HT-29 (cell line): ENCODE results near the gene GRAMD1B. TPM values are rescaled to one million over a fixed set of nuclear protein-coding genes. Genes with fewer than 3 reads are reported as not detected.
"Not testable (repeated sequence)": the region's sequence is repeated elsewhere in the genome, so short reads cannot be mapped to it uniquely, and the experiment has no call there.

Experiments
- DNase-seq: peaks from one replicate; pipeline ENCODE4 v3.0.0-alpha.2; 2015; ENCODE audit warnings: low spot score
- total RNA-seq: library from RNA; depleted of rRNA; stranded (reverse); fragments of >200 nt; shearing (Covaris generic); gene quantifications from 2 replicates; pipeline ENCODE4 v1.2.3, GENCODE V29; 2014

Gene GRAMD1B
- total RNA-seq, 1 experiment from 2014 or later = 92.4 TPM

- no peak for DNase-seq
Measured at GRCh38 chr11:123443851-123444623, 14.0 kb downstream of the GRAMD1B start.

- no peak for DNase-seq
Measured at GRCh38 chr11:123448823-123449222, 18.8 kb downstream of the GRAMD1B start.

GRCh38 chr11:123449436-123449835 is 19.4 kb downstream of the GRAMD1B start:
- DNase-seq = no peak

GRCh38 chr11:123450623-123451022 is 20.6 kb downstream of the GRAMD1B start:
- no peak for DNase-seq

- DNase-seq = no peak
Measured at GRCh38 chr11:123451183-123451781, 21.2 kb downstream of the GRAMD1B start.

- no peak for DNase-seq
Measured at GRCh38 chr11:123452794-123453193, 22.7 kb downstream of the GRAMD1B start.

- DNase-seq = no peak
Measured at GRCh38 chr11:123454060-123454651, 24.1 kb downstream of the GRAMD1B start.

- no peak for DNase-seq
Measured at GRCh38 chr11:123454796-123455195, 24.7 kb downstream of the GRAMD1B start.

GRCh38 chr11:123456448-123456847 is 26.4 kb downstream of the GRAMD1B start:
- not testable (repeated sequence) for DNase-seq

- DNase-seq = no peak
Measured at GRCh38 chr11:123457187-123457770, 27.2 kb downstream of the GRAMD1B start.

GRCh38 chr11:123458501-123458900 is 28.4 kb downstream of the GRAMD1B start:
- no peak for DNase-seq

- no peak for DNase-seq
Measured at GRCh38 chr11:123460012-123460700, 30.1 kb downstream of the GRAMD1B start.

- no peak for DNase-seq
Measured at GRCh38 chr11:123461164-123461563, 31.1 kb downstream of the GRAMD1B start.

GRCh38 chr11:123465667-123466066 is 35.6 kb downstream of the GRAMD1B start:
- DNase-seq = not testable (repeated sequence)

- not testable (repeated sequence) for DNase-seq
Measured at GRCh38 chr11:123466172-123466571, 36.1 kb downstream of the GRAMD1B start.

GRCh38 chr11:123469089-123469488 is 39.0 kb downstream of the GRAMD1B start:
- DNase-seq = no peak

- DNase-seq = no peak
Measured at GRCh38 chr11:123469586-123469985, 39.5 kb downstream of the GRAMD1B start.

- DNase-seq = no peak
Measured at GRCh38 chr11:123470842-123471241, 40.8 kb downstream of the GRAMD1B start.

- DNase-seq = no peak
Measured at GRCh38 chr11:123472236-123472935, 42.3 kb downstream of the GRAMD1B start.

GRCh38 chr11:123473941-123474677 is 44.0 kb downstream of the GRAMD1B start:
- DNase-seq = no peak
